ENCODE measurements around the gene TTC9B. TPM values are rescaled to one million over a fixed set of nuclear protein-coding genes. Genes with fewer than 3 reads are reported as not detected.

TTC9B gene
- total and polyA plus RNA-seq, 7 donors: 0.06 TPM; not detected in 6

- DNase-seq (no peak), ATAC-seq (peak; percentile 14 to 31 (median 24))
- Histone ChIP-seq H3K4me1 (peaks cover 31% of the 10 kb centered on the region), H3K9me3 (no peaks in the 10 kb centered on the region), H3K4me3 (no peak overlapping the region), H3K27ac (no peak overlapping the region), H3K36me3 (ENCODE audit: insufficient read depth in 1 of 2, low read depth in 1 of 2) (peaks cover 0 to 17% of the 10 kb centered on the region in 2 donors), H3K27me3 (ENCODE audit: insufficient read depth in 3 of 3, low read length in 2 of 3) (peaks cover 0 to 30% (median 12%) of the 10 kb centered on the region in 3 donors)
- intact Hi-C loops (cut with DNase I): no loop called here
- WGBS, 3 donors: 29 to 37% (median 31%) methylated on average over 3 of the region's 3 CpGs
- TF ChIP-seq CTCF (IDR thresholded peaks at IDR 0.05): no peak
These were observed 11.3 kb upstream of the TTC9B start for GRCh38 chr19:40229484-40229883.

DNA sequence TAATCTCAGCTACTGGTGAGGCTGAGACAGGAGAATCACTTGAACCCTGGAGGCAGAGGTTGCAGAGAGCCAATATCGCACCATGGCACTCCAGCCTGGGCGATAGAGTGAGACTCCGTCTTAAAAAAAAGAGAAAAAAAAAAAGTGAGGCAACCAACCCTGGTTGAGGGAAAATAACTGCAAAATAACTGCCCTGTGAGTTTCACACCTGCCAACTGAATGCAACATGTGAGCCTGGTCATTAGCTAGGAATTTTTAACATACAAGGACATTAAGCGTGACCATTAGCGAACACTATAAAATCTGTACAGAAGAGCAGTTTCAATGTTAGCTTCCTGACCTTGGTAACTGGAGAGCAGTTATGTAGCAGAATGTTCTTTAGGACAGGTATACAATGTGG, 10.7 kb upstream of the TTC9B start:
- TF ChIP-seq CTCF (IDR thresholded peaks at IDR 0.05): no peak
- Histone ChIP-seq H3K4me1 (peaks cover 31% of the 10 kb centered on the region), H3K4me3 (no peak overlapping the region), H3K9me3 (no peaks in the 10 kb centered on the region), H3K36me3 (ENCODE audit: insufficient read depth in 1 of 2, low read depth in 1 of 2) (peaks cover 0 to 11% of the 10 kb centered on the region in 2 donors), H3K27me3 (ENCODE audit: insufficient read depth in 3 of 3, low read length in 2 of 3) (peaks cover 0 to 36% (median 15%) of the 10 kb centered on the region in 3 donors), H3K27ac (no peak overlapping the region)
- intact Hi-C loops (cut with DNase I): no loop called here
- DNase-seq: no peak
- 63 to 70% (median 63%) methylated on average over 5 of the region's 5 CpGs for WGBS, 3 donors
- no peak for ATAC-seq

- intact Hi-C loops (cut with DNase I): no loop called here
- Histone ChIP-seq H3K4me1 (peaks cover 31% of the 10 kb centered on the region), H3K27ac (no peak overlapping the region), H3K36me3 (ENCODE audit: insufficient read depth in 1 of 2, low read depth in 1 of 2) (peaks cover 0 to 6% of the 10 kb centered on the region in 2 donors), H3K9me3 (no peaks in the 10 kb centered on the region), H3K27me3 (ENCODE audit: insufficient read depth in 3 of 3, low read length in 2 of 3) (peaks cover 0 to 41% (median 15%) of the 10 kb centered on the region in 3 donors), H3K4me3 (no peak overlapping the region)
- 50 to 55% (median 54%) methylated on average over 10 of the region's 10 CpGs for WGBS, 3 donors
- TF ChIP-seq CTCF (IDR thresholded peaks at IDR 0.05): no peak
- no peak for DNase-seq
- no peak for ATAC-seq
These were observed 10.2 kb upstream of the TTC9B start for GRCh38 chr19:40228346-40228745.

DNA sequence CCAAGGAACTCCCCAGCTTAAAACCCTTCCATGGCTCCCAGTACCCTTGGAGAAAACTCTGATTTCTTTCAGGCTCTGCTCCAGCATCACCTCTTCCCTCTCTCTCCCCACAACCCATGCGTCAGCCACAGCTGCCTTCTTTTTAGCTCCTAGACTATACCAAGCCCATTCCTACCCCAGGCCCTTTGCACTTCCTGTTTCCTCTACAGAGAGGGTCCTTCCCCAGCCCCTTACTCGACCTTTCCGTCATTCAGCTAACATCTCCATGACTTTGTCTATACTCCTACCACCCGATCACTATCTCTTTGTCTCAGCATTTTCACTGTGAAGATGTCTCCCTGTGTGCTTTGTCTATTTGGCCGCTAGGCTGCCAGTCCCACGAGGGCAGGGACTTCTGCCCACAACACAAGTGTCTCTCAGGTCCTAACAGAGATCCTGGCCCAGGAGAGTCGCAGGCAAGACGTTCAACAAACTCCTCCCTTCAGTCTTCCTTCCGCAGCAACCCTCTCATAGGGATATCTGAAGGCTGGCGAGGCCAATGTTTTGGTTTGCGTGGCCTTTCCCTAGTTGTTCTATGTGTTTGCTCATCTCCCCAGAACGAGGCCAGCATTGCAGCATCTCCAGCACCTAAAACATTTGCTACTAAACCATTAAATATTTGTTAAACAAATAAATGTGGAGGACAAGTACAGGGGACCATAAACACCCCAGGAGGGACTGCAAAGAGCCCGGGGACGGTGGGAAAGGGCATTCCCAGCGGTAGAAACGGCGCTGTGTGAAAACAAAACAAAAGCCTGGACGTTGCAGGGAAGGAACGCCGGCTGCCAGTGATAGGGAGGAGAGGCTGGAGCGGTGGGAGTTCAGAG, 7.5 kb upstream of the TTC9B start:
- Histone ChIP-seq H3K36me3 (ENCODE audit: insufficient read depth in 1 of 2, low read depth in 1 of 2) (no peaks in the 10 kb centered on the region), H3K27me3 (ENCODE audit: insufficient read depth in 3 of 3, low read length in 2 of 3) (peaks cover 0 to 54% (median 18%) of the 10 kb centered on the region in 3 donors), H3K9me3 (no peaks in the 10 kb centered on the region), H3K4me3 (peak overlapping the region; percentile 47), H3K27ac (no peak overlapping the region), H3K4me1 (peaks cover 23% of the 10 kb centered on the region)
- ATAC-seq (no peak), DNase-seq (no peak)
- no peak for TF ChIP-seq CTCF (IDR thresholded peaks at IDR 0.05)
- 23 to 27% (median 23%) methylated on average over 20 to 21 of the region's 21 CpGs for WGBS, 3 donors
- intact Hi-C loops (cut with DNase I): no loop called here
